ENCODE measurements around the gene GATD1.

- TF ChIP-seq GATA3 (IDR thresholded peaks at IDR 0.05; ENCODE audit: low read depth, low read length) (no peak), GATA2 (IDR thresholded peaks at IDR 0.05; ENCODE audit: low read depth, low read length) (no peak)
Measured at GRCh38 chr11:779955-780532, 2.8 kb upstream of the GATD1 start.

All from SH-SY5Y (cell line).